ENCODE data around the gene KRT75.
"Not testable (repeated sequence)": the region's sequence is repeated elsewhere in the genome, so short reads cannot be mapped to it uniquely, and the experiment has no call there.

Gene KRT75

DNA sequence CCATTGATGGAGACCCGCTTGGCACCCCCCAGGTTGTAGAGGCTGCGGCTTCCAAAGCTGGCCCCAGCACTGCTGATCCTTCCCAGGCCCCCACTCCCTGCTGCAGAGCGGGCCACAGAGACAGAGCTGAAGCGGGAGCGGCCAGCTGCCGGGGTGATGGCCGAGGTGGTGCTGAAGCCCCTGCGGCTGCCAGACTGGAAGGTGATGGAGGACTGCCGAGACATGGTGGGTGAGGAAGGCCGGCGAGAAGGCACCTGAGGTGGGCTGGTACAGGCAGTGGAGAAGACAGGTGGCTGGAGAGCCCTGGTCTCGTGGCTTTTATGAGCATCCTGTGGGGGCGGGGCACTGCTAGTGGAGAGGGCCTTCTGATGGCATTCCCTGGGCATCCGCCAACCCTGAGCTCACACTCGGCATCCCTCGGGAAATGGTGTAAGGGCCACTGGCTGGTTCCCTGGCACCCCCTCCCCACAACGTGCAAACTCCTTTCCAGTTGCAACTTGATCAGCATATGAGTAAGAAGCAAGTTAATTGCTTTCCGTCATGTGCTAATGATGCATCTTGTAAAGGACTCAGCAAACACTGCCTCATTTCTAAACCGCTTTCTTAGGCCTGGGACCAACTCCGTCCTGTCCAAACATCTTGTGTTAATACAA is at the start of gene KRT75:
Gene KRT75 (minus strand): TSS at position 291 of the 653 bp plus-strand sequence. CDS start 67 bp downstream, at position 224.
- DNase-seq, result no peak

DNA sequence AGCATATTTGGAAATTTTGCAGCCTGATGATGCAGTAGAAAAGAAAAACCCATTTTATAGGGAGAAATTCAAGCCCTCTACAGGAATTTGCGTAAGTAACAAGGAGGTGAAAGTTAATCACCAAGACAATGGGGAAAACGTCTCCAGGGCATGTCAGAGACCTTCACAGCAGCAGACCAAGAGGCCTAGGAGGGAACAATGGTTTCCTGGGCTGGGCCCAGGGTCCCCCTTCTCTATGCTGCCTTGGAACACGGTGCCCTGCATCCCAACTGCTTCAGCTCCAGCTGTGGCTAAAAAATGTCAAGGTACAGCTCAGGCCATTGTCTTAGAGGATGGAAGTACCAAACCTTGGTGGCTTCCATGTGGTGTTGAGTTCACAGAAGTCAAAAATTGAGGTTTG is 45.9 kb upstream of the KRT75 start:
- no peak for DNase-seq

DNA sequence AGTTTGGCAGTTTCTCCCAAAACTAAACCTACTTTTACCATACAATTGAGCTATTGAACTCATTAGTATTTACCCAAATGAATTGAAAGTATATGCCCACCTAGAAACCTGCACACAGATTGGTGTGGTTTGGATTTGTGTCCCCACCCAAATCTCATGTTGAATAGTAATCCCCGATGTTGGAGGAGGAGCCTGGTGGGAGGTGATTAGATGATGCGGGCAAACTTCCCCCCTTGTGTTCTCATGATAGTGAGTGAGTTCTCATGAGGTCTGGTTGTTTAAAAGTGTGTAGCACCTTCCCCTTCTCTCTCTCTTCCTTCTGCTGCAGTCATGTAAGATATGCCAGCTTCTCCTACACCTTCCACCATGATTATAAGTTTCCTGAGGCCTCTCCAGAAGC is 43.5 kb upstream of the KRT75 start:
- DNase-seq, result no peak

DNA sequence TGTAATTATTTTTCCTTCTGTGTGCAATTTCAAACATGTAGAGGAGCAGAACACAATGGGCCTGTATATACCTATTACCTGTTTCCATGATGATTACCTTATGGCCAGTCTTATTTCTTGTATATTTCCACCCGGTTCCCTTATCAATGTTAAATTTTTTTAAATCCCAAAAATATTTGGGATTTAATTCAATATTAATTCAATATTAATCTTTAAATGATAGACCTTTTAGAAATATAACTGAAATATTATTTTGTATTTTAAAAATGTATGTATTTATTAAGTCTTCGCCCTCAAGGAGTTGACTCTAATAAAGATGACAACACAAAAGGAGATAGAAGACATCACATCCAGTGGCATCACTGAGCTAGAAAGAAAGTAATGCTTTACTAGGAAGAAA is 40.0 kb upstream of the KRT75 start:
- DNase-seq, result no peak

DNA sequence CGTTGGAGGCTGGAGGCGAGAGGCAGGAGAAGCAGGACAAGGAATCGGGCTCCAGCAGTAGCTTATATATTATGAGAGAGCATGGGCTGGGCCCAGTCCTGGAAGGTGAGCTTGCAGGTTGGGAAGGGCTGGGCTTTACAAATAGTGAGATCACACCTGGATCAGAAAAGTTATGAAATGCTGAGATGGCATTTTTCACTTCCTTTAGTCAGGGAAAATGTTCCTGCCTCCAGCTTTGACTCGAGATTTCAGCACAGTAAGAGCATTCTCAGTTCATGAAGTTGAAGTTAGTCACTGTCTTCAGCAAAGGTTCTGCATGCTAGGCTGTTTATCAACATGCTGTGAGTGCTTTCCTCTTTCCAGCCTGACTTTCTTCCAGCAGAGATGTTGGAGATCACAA is 39.6 kb upstream of the KRT75 start, which contains the start of gene KRT6C:
Gene KRT6C (minus strand): TSS at position 38 of the 400 bp plus-strand sequence. CDS start 68 bp downstream, outside the sequence.
- DNase-seq, result no peak

DNA sequence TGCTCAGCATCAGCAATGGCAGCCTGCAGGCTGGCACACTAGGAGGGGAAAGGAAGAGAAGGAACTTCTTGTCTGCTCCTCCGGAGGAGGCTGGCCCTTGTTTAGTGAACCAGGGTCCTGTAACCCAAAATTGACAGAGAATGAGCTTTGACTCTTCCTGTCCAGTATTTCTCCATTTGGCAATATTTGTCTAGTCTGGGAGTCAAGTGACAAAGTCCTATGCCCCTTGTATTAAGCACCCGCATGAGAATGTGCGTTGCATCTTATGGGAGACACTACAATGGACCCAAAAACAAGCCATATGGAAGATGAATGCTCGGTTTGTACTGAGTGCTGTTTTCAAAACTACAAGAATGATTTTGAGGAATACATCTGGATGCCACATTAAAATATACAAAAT is 35.7 kb upstream of the KRT75 start:
- no peak for DNase-seq

DNA sequence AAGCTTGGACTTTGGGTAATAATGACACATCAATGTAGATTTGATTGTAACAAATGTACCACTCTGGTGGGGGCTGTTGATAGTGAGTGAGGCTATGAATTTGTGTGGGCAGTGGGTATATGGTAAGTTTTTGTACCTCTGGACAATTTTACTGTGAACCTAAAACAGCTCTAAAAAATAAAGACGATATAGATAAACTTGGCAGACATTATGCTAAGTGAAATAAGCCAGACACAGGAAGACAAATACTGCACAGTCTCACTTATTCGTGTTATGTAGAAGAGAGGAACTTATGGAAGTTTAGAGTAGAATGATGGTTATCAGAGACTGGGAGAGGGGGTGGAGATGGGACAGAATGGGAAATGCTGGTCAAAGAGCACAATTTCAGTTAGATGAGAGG is 30.7 kb upstream of the KRT75 start:
- DNase-seq, result no peak

DNA sequence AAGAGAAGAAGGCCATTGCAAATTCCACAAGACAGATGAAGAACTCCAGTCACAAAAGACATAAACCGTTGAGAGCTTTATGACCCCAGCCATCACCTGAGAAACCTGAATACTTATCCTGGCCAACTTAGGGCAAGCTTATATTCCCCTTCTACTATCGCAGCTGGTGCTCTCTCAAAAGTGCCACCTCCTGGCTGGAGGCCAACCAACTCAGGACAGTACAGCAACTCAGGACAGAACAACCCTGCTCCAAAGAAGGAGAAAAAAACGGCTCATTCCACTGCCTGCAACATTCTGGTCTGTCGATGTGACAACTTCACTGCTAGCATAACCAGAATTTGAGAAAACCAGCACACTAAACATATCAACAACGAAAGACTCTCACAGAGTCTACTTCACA is 27.5 kb upstream of the KRT75 start:
- DNase-seq, result no peak

DNA sequence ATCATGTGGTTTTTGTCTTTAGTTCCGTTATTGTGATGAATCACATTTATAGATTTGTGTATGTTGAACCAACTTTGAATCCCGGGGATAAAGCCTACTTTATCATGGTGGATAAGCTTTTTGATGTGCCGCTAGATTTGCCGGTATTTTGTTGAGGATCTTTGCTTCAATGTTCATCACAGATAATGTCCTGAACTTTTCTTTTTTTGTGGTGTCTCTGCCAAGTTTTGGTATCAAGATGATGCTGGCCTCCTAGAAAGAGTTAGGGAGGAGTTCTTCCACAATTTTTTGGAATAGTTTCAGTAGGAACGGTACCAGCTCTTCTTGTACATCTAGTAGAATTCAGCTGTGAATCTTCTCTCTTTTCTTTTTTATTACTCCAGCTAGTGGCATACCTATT is 24.7 kb upstream of the KRT75 start:
- no peak for DNase-seq

DNA sequence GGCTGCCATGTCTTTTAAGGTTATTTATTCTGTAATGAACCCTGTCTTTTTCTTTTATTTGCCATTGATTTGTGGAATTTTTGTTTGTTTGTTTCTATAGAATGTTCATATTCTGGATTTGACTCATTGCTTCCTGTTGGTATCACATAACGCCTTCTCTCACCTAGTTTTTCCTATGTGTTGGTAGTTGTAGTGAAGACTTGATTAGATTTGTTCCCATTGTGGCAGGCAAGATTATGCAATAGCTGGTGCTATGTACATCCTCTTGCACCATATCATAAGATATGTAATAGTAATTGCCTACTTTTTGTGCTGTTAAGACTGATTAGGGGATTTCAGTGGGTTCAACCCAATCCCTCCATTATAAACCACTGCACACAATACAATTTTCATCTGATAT is 21.6 kb upstream of the KRT75 start:
- DNase-seq, result no peak

DNA sequence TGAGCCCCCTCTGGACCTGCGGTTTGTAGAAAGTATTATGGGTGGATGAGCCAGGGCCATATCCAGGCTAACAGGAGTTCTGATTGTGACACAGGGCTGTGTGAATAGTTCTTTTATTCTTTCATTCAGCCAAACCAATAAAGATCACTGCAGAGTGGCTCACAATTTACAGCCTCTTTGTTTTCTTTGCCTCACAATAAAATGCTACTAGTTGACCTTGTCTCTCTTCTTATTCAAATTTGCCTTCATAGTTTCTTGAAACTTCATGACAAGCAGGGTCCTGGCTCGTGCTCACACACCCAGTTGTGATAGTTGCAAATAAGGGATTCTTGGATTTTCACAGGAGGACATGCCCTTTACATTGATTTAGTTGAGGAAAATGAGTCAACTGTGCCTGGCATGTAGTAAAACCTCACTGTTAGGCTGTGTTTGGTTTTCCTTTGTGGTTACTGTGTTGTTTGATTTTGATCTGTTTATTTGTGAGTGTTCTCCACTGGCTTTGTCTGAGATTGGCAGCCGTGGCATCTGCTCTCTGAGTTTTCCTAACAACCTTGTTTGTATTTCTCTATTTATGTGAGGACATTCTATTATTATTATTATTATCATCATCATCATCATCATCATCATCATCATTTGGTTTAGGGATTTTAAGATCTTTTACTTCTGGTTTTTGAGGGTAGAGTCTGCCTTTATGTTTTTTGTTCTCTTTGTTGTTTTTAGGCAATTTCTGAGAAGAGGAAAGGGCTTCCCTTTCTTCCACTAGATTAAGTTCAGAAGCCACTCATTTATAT is 20.4 kb upstream of the KRT75 start:
- no peak for DNase-seq

DNA sequence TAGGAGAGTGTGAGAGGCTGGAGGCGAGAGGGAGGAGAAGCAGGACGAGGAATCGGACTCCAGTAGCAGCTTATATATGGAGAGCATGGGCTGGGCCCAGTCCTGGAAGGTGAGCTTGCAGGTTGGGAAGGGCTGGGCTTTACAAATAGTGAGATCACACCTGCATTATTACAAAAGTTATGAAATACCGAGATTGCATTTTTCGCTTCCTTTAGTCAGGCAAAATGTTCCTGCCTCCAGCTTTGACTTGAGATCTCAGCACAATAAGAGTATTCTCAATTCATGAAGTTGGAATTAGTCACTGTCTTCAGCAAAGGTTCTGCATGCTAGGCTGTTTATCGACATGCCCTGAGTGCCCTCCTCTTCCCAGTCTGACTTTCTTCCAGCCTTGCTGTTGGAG is 17.9 kb upstream of the KRT75 start, which contains the start of gene KRT6B:
Gene KRT6B (minus strand): TSS at position 46 of the 400 bp plus-strand sequence. CDS start 68 bp downstream, outside the sequence.
- no peak for DNase-seq

DNA sequence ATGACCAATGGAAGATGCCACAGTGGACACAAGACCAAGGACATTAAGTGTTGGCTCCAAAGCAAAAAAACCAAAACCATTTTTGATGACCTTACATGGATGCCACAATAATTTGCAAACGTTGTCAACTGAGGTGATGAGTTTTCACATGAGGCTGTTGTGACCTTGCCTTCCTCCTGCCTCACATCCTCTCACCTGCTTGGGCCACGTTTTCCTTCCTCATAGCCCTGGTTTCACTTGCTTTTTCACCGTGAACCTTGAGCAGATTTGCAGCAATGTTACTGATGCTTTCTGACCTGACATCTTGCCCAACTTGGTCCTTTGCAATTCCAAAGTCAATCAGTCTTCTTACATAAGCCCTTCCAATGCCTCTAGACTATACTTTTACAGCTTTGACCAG is 14.1 kb upstream of the KRT75 start:
- no peak for DNase-seq

DNA sequence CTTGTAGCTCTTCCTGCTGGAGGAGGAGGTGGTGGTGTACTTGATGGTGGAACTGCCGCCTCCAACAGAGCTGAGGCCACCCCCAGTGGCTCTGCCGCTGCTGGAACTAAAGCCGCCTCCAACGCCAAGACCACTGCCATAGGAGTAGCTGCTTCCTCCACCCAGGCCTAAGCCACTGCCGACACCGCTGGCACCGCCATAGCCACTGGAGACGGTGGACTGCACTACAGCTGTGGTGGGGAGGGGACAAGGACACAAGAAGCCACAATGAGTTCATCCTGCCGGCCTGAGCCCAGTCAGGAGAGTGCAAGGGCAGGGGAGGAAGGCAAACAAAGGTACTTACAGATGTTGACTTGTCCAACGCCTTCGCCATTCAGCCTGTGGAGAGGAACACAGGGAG is 13.0 kb upstream of the KRT75 start:
- DNase-seq, result not testable (repeated sequence)

DNA sequence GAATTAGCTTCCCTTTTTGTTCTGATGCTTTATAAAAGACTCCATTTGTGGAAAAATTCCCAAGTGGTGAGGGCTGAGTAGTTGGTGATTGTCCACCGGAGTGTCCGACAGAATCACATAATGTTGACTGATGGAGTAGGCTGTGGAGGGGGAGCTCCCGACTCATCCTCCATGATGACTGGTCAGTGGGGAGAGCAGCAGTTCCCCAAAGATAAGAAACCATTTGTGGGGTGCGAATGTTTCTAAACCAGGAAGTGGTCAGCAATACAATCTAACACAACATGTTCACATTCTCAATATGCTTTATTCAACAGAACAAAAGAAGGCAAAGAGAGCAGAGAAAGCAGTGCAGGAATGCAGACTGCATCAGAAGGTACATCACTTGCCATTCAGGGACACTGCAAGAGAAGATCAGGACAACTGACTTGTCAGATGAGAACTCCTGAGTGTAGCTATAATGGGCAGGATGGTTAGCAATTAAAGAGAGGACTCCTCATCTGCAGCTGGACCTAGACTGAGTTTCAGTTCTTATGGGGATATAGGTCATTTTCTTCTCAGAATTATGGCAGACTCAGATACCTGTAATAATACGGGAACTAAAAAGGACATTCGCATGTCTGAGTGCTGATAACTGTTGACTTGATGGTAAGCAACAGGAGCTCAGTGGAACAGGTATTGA is 12.3 kb upstream of the KRT75 start:
- no peak for DNase-seq

DNA sequence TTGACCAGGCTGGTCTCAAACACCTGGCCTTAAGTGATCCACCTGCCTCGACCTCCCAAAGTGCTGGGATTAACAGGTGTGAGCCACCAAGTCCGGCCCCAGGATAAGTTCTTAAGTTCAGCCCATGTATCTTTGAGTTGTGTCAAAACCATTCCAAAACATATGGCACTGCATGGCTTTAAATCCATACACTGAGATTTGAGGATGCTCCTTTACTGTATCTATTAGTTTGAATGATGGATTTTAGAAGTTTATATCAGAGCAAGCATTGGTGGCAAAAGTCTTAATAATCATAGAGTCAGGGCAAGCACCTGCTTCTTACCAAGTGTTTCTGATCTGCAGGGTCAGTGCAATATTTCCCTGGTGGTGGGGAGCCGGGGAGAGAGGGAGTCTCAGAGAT is 11.7 kb upstream of the KRT75 start:
- DNase-seq, result no peak

DNA sequence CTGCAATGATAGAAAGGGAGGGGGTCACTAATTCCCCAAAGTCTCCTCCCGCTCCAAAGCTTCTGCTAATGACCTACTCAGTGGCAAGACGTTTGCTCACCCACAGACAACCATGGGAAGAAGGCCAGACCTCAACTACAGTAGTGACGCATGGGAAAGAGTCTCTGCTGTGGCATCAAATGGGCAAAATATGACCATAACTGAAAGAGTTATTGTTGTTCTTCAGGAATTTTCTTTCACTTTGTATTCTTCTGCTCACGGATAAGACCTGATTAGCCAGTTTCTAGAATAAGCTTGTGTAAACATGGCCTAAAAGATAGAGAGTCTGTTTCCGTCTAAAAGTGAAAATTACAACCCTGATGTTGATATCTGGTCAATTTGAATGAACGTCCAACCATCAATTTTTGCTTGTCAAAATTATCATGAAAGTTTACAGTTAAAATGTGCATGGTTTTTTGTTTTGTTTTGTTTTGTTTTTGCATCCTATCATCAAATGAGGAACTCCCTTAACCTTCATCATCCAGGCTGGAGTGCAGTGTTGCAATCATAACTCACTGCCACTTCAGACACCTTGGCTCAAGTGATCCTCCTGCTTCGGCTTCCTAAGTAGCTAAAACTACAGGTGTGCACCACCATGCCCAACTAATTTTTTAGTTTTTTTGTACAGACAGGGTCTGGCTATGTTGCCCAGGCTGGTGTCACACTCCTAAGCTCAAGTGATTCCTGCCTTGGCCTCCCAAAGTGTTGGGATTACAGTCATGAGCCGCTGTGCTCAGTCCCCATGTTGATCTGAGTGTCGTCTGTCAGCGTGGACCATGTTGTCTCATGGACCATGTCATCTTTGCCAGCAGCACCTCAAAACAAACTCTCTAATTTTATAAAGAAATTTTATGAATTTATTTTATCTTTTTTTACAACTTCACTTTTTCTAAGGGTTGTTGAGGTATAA is 10.8 kb upstream of the KRT75 start:
- DNase-seq, result no peak

DNA sequence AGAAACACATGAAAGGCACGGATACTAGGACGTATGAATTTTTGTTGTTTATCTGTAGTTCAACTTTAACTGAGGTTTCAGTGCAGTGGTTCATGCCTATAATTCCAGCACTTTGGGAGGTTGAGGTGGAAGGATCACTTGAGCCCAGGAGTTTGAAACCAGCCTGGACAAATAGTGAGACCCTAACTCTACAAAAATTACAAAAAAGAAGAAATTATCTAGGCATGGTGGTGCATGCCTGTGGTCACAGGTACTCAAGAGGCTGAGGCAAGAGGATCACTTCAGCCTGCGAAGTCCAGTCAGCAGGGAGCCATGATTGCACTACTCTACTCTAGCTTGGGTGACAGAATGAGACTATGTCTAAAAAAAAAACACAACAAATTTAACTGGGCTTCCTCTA is 9.8 kb upstream of the KRT75 start:
- DNase-seq, result no peak

DNA sequence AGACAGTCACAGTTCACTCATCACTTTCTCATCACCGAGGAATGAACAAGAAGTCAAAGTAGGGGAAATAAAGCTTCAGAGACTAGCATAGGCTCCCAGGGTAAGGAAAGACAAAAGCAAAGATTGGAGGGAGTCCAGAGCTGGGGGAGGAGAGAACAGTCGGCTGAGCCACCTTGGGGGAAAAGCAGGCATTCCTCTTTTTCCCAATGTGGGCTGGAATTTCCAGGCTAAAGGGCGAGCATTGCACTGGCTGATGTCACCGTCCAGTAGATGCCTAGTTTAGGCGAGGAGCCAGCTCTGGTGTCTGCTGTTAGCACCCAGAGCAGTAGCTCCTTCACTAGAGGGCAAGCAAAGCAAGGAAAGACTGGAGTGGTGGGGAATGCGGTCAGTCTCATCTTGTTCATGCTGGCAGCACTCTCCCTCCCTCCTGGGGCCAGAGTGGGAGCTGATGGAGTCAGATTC is 8.5 kb upstream of the KRT75 start:
- DNase-seq, result no peak

DNA sequence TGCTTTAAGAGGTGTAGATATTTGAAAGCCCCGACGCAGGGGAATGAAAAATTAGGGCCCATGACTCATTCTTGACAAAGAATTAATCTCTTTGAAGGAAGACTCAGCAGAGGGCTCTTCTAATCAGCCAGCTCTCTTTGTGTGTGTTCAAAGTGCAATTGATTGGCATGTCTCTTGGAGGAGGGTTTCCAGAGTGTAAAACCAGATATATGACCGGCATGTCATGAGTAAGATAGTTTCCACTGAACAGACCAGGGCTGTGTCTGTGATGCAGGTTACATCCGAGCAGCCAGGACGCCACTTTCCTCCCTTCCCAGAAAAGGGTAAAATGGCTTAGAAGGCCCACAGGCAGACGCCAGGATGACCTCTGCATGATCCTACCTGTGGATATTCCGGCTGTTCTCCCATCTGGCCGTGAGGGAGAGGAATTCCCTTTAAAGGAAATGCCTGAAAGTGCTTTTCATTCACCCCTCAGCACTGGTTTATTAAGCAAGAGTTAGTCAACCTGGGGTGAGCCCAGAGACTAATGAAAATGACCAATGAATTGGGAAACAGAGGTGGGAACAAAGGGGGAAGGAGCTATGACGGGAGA is 7.2 kb upstream of the KRT75 start:
- no peak for DNase-seq

DNA sequence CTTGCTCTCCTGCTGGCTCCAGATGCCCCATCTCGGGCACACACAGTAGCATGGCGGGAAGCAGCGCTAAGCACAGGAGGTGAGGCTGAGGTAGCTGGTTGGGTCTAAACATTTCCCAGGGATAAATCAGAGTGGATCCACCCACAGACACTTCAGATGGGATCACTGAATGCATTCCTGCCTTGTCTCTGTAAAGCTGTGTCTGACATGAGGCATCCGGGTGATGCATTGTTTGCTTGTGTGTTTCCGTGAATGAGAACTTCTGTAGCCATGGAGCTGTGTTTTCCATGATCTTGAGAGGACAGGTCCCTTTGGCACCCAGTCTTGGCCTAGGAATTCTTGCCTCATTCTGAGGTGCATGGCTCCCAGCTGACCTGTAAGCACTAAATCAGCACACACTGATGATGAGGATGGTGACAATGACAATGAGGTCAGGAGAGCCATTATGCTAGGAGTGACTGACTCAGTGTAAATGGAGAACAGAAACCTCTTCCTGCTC is 6.7 kb upstream of the KRT75 start:
- no peak for DNase-seq

DNA sequence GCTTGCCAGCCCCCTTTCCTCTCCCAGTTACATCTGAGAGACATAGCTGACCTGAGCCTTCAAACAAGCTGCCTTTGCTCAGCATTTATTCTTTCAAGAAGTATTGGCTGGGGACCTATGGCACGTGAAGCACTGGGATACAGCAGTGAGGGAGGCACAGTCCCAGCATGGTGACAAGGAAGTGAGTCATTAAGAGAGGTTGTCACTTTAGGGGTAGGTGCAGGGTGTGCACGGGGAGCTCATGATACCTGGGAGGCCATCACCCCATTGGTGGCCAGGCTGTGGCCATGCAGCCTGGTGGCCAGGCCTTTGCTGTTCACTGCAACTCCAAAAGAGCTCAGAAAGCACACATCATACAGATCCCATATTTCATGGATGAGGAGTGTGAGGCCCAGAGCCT is 5.7 kb upstream of the KRT75 start:
- DNase-seq, result no peak

All from stimulated activated CD8-positive, alpha-beta memory T cell treated with anti-CD3 and anti-CD28 coated beads, Interleukin-4, amount 100 ng/mL, for 48 hours (primary cell).